ENCODE results near the gene LHX4.

DNA sequence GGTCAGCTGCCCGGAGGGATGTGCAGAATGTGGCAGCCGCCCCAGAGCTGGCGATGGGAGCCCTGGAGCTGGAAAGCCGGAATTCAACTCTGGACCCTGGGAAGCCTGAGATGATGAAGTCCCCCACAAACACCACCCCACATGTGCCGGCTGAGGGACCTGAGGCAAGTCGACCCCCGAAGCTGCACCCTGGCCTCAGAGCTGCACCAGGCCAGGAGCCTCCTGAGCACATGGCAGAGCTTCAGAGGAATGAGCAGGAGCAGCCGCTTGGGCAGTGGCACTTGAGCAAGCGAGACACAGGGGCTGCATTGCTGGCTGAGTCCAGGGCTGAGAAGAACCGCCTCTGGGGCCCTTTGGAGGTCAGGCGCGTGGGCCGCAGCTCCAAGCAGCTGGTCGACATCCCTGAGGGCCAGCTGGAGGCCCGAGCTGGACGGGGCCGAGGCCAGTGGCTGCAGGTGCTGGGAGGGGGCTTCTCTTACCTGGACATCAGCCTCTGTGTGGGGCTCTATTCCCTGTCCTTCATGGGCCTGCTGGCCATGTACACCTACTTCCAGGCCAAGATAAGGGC is 33.5 kb upstream of the LHX4 start:
- TF ChIP-seq CREB1 (IDR thresholded peaks at IDR 0.05) = no peak
- no peak for TF ChIP-seq EZH2 (IDR thresholded peaks at IDR 0.05; ENCODE audit: low read depth, low read length, severe bottlenecking)
- TF ChIP-seq, protein P1, sequence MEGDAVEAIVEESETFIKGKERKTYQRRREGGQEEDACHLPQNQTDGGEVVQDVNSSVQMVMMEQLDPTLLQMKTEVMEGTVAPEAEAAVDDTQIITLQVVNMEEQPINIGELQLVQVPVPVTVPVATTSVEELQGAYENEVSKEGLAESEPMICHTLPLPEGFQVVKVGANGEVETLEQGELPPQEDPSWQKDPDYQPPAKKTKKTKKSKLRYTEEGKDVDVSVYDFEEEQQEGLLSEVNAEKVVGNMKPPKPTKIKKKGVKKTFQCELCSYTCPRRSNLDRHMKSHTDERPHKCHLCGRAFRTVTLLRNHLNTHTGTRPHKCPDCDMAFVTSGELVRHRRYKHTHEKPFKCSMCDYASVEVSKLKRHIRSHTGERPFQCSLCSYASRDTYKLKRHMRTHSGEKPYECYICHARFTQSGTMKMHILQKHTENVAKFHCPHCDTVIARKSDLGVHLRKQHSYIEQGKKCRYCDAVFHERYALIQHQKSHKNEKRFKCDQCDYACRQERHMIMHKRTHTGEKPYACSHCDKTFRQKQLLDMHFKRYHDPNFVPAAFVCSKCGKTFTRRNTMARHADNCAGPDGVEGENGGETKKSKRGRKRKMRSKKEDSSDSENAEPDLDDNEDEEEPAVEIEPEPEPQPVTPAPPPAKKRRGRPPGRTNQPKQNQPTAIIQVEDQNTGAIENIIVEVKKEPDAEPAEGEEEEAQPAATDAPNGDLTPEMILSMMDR (IDR thresholded peaks at IDR 0.05; ENCODE audit: control extremely low read depth in 1 of 3, insufficient read depth in 1 of 3, low read depth in 1 of 3, low read length in 3 of 3) = no peak
- TF ChIP-seq EGR1 (IDR thresholded peaks at IDR 0.05; ENCODE audit: borderline replicate concordance, low read depth, low read length) = no peak
- TF ChIP-seq, protein P2, sequence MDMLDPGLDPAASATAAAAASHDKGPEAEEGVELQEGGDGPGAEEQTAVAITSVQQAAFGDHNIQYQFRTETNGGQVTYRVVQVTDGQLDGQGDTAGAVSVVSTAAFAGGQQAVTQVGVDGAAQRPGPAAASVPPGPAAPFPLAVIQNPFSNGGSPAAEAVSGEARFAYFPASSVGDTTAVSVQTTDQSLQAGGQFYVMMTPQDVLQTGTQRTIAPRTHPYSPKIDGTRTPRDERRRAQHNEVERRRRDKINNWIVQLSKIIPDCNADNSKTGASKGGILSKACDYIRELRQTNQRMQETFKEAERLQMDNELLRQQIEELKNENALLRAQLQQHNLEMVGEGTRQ (IDR thresholded peaks at IDR 0.05; ENCODE audit: low read length) = no peak

Measured in H1 (cell line).